Muscle layer of duodenum (tissue), 2 donors: Measurements from ENCODE around the gene NRIP2.

ENCODE experiments used
- H3K27ac ChIP-seq: one replicate; pipeline ENCODE4 v1.7.0; 2013; ENCODE audit warnings: mild to moderate bottlenecking, low read length
- H3K27me3 ChIP-seq: one replicate; pipeline ENCODE4 v1.7.0; 2013; ENCODE audit warnings: low read depth, mild to moderate bottlenecking, control low read depth, low read length
- H3K36me3 ChIP-seq, 2 donors: one replicate each; pipeline ENCODE4 v1.7.0; 2013; ENCODE audit warnings: low read length in 2 of 2, control low read depth in 1 of 2, mild to moderate bottlenecking in 1 of 2; ENCODE audit not compliant: insufficient read depth in 2 of 2, control insufficient read depth in 1 of 2
- H3K4me1 ChIP-seq, 2 donors: one replicate each; pipeline ENCODE4 v1.7.0; 2013; ENCODE audit warnings: low read length in 2 of 2, mild to moderate bottlenecking in 2 of 2, control low read depth in 1 of 2, moderate library complexity in 1 of 2; ENCODE audit not compliant: insufficient read depth in 2 of 2, control insufficient read depth in 1 of 2
- H3K4me3 ChIP-seq, 2 donors: one replicate each; pipeline ENCODE4 v1.7.0; 2013; ENCODE audit warnings: low read length in 2 of 2, low read depth in 1 of 2, mild to moderate bottlenecking in 1 of 2
- H3K9me3 ChIP-seq, 2 donors: one replicate each; pipeline ENCODE4 v1.7.0; 2013; ENCODE audit warnings: low read length in 2 of 2, control low read depth in 1 of 2, mild to moderate bottlenecking in 1 of 2; ENCODE audit not compliant: control insufficient read depth in 1 of 2
- donor health status: healthy.

The NRIP2 gene

DNA sequence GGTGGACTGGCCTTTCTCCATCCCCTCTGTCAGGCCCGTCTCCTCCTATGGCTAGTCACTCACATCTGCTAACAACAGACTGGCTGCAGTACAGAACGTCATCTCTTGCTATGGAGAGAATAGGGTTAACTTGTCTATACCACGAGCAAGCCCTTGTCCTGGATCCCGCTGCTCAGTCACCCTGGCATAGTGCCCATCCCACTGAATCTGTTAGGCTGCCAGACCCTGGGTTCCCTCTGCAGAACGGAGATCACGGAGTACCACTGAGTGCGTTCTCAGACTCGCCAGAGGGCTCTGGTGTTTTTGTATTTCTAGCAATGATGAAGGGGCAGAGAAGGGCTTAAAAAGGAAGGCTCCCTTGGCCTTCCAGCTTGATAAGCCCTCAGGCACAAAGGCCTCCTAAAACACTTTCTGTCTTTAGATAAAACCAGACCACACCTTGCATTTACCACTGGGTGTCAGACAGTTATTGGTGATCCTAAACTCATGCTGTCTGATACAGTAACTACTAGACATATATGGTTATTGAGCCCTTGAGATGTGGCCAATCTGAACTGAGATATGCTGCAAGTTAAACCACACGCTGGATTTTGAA, 6.3 kb upstream of the NRIP2 start:
- Histone ChIP-seq H3K4me1 (no peaks in the 10 kb centered on the region), H3K27me3 (no peaks in the 10 kb centered on the region), H3K27ac (no peak overlapping the region), H3K36me3 (peaks cover 0 to 8% of the 10 kb centered on the region in 2 donors), H3K9me3 (no peaks in the 10 kb centered on the region), H3K4me3 (no peak overlapping the region)

DNA sequence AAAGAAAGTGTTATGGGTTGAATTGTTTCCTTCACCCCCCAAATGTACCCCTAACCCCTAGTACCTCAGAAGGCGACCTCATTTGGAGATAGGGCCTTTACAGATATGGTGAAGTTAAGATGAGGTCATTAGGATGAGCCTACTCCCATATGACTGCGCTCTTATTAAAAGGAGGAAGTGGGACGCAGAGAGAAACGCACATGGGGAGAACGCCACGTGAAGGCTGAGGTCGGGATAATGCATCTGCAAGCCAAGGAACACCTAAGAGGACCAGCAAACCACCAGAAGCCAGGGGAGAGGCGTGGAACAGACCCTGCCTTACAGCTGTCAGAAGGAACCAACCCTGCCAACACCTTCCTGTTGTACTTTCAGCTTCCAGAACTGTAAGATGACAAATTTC, 1.7 kb upstream of the NRIP2 start:
- no peaks in the 10 kb centered on the region for H3K9me3 ChIP-seq
- no peaks in the 10 kb centered on the region for H3K27me3 ChIP-seq
- no peak overlapping the region for H3K27ac ChIP-seq
- no peak overlapping the region for H3K4me3 ChIP-seq
- peaks cover under 1 to 8% of the 10 kb centered on the region in 2 donors for H3K36me3 ChIP-seq
- H3K4me1 ChIP-seq: peaks cover 0 to 15% of the 10 kb centered on the region in 2 donors

- H3K36me3 ChIP-seq: peaks cover 8 to 9% of the 10 kb centered on the region in 2 donors
- no peaks in the 10 kb centered on the region for H3K27me3 ChIP-seq
- no peak overlapping the region for H3K4me3 ChIP-seq
- no peak overlapping the region for H3K27ac ChIP-seq
- peaks cover 0 to 15% of the 10 kb centered on the region in 2 donors for H3K4me1 ChIP-seq
- H3K9me3 ChIP-seq: no peaks in the 10 kb centered on the region
Measured at GRCh38 chr12:2835691-2836403, 1.0 kb upstream of the NRIP2 start.

DNA sequence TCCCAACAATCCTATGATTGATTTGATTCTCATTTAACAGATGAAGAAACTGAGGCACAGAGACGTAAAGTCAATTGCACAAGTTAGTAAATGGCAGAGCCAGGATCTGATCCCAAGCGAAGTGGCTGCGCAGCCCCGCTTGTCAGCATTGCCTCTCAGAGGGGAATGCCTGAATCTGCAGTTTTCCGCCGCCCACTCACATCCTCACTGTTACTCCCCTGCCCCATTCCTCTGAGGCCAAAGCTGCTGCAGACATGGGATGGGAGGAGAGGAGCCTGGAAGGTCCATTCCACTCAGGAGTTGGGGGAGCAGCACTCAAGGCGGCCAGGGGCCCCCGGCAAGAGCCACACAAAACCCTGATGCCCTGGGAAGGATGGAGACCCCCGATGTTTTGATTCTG, 1.0 kb downstream of the NRIP2 start:
- H3K4me1 ChIP-seq: peaks cover 0 to 15% of the 10 kb centered on the region in 2 donors
- H3K36me3 ChIP-seq: peaks cover 15 to 27% of the 10 kb centered on the region in 2 donors
- no peaks in the 10 kb centered on the region for H3K27me3 ChIP-seq
- no peaks in the 10 kb centered on the region for H3K9me3 ChIP-seq
- H3K4me3 ChIP-seq: peak overlapping the region; percentile 30 to 49
- no peak overlapping the region for H3K27ac ChIP-seq

GRCh38 chr12:2833327-2833726, 1.5 kb downstream of the NRIP2 start:
- Histone ChIP-seq H3K9me3 (no peaks in the 10 kb centered on the region), H3K36me3 (peaks cover 12 to 31% of the 10 kb centered on the region in 2 donors), H3K27me3 (no peaks in the 10 kb centered on the region), H3K27ac (no peak overlapping the region), H3K4me1 (peaks cover 0 to 15% of the 10 kb centered on the region in 2 donors), H3K4me3 (peak overlapping the region in 1 of 2 donors; percentile 16)

- no peak overlapping the region for H3K27ac ChIP-seq
Measured at GRCh38 chr12:2832550-2833127, 2.2 kb downstream of the NRIP2 start.

DNA sequence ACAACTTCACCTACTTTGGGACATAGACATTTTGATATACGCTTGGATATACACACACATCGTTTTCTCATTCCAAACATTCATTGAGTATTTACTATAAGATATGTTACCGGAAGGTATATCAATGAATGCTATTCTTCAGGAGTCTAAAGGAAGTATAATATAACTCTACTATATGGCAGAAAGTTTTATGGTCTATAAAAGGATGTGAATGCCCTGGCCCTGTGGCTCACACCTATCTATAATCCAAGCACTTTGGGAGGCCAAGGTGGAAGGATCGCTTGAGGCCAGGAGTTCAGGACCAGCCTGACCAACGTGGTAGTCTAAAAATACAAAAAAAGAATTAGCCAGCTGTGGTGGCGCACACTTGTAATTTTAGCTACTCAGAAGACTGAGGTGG, 5.6 kb downstream of the NRIP2 start:
- Histone ChIP-seq H3K9me3 (no peaks in the 10 kb centered on the region), H3K36me3 (peaks cover 42 to 72% of the 10 kb centered on the region in 2 donors)

More at GRCh38 chr12:2832550-2833127, 2.2 kb downstream of the NRIP2 start:
- peaks cover 14 to 38% of the 10 kb centered on the region in 2 donors for H3K36me3 ChIP-seq
- no peaks in the 10 kb centered on the region for H3K9me3 ChIP-seq
- H3K4me1 ChIP-seq: peaks cover 0 to 15% of the 10 kb centered on the region in 2 donors
- no peaks in the 10 kb centered on the region for H3K27me3 ChIP-seq
- H3K4me3 ChIP-seq: no peak overlapping the region

GRCh38 chr12:2826721-2827515, 7.9 kb downstream of the NRIP2 start:
- Histone ChIP-seq H3K9me3 (no peaks in the 10 kb centered on the region), H3K27me3 (no peaks in the 10 kb centered on the region), H3K27ac (no peak overlapping the region), H3K36me3 (peaks cover 63 to 95% of the 10 kb centered on the region in 2 donors), H3K4me3 (no peak overlapping the region), H3K4me1 (no peaks in the 10 kb centered on the region)

More for the DNA sequence above, 5.6 kb downstream of the NRIP2 start:
- Histone ChIP-seq H3K27ac (no peak overlapping the region), H3K27me3 (no peaks in the 10 kb centered on the region), H3K4me3 (no peak overlapping the region), H3K4me1 (peaks cover 0 to under 1% of the 10 kb centered on the region in 2 donors)

DNA sequence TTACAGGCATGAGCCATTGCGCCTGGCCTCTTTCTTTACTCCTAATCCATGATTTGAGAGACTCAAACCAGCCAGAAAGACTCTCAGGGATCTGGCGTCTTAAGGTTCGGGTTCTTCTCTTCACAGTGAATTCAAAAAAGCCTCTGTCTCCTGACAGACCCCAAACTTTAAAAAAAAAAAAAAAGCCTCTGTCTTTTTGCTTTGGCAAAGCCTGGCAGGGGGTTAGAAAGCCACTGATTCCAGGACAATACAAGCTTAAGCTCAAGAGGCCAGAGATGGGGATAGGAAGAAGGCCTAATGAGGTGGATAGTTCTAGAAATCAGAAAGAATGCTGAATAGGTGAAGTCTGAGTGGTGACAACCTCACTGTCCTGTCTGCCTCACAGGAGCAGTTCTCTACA, 8.8 kb downstream of the NRIP2 start:
- Histone ChIP-seq H3K9me3 (no peaks in the 10 kb centered on the region), H3K4me3 (no peak overlapping the region), H3K27ac (no peak overlapping the region), H3K27me3 (no peaks in the 10 kb centered on the region), H3K36me3 (peaks cover 72 to 98% of the 10 kb centered on the region in 2 donors), H3K4me1 (no peaks in the 10 kb centered on the region)

DNA sequence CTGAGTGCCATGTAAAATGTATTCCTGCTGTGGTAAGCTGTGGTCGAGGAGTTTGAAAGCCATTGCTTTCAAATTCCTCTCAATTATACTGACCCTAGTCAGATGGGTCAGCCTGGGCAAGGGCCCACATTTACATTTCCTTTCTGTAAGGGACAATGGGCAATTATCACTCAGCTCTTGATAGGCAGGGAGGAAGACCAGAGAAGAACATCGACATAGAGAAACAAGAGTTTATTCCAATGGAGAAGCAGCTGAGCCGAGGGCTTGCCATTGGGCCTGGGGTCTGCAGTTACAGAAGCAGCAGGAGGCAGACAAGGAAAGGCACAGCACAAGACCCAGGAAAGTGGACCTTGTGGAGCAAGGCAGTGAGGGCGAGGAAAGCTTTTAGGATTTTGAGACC, 9.7 kb downstream of the NRIP2 start:
- Histone ChIP-seq H3K27me3 (no peaks in the 10 kb centered on the region), H3K4me3 (no peak overlapping the region), H3K9me3 (no peaks in the 10 kb centered on the region), H3K4me1 (no peaks in the 10 kb centered on the region), H3K36me3 (peaks cover 71 to 96% of the 10 kb centered on the region in 2 donors), H3K27ac (no peak overlapping the region)

GRCh38 chr12:2824541-2824940, 10.3 kb downstream of the NRIP2 start:
- Histone ChIP-seq H3K27ac (no peak overlapping the region), H3K36me3 (peaks cover 74 to 97% of the 10 kb centered on the region in 2 donors), H3K4me3 (no peak overlapping the region), H3K9me3 (no peaks in the 10 kb centered on the region), H3K4me1 (no peaks in the 10 kb centered on the region), H3K27me3 (no peaks in the 10 kb centered on the region)
